Activated CD4-positive, alpha-beta T cell treated with anti-CD3 and anti-CD28 coated beads for 4 hours (primary cell): ENCODE data around the gene PLD6.
A peak's percentile ranks its signal among the peaks of the same experiment; 100 is the strongest.

Source experiments
- DNase-seq, 2 donors: peaks; one replicate each; pipeline ENCODE4 v3.0.0-alpha.2; 2020

The PLD6 gene

GRCh38 chr17:17152385-17152784 is 53.7 kb downstream of the PLD6 start:
- DNase-seq, result no peak

GRCh38 chr17:17151962-17152361 is 54.2 kb downstream of the PLD6 start:
- DNase-seq, result peak in 1 of 2 donors; percentile 15

- no peak for DNase-seq
Observed at GRCh38 chr17:17151541-17151940, 54.6 kb downstream of the PLD6 start.

GRCh38 chr17:17151055-17151454 is 55.1 kb downstream of the PLD6 start:
- DNase-seq, result no peak
